ENCODE measurements around the gene YPEL3.

- TF ChIP-seq CTCF (IDR thresholded peaks at IDR 0.05) = no peak
- TF ChIP-seq POLR2A (IDR thresholded peaks at IDR 0.05) = no peak
These were observed 46.1 kb downstream of the YPEL3 start for GRCh38 chr16:30049871-30050270.

Measured in Peyer's patch (tissue), 4 donors.